GM21717 (cell line): Measurements from ENCODE around the gene SOHLH1.
"Not testable (repeated sequence)": the region's sequence is repeated elsewhere in the genome, so short reads cannot be mapped to it uniquely, and the experiment has no call there.

Experiments
- ATAC-seq: cut with Tn5 transposase; IDR thresholded peaks from one replicate; pipeline ENCODE4 v1.9.1; 2021; ENCODE audit warnings: mild to moderate bottlenecking, moderate library complexity; ENCODE audit not compliant: unreplicated experiment

The SOHLH1 gene

GRCh38 chr9:135681161-135681560 is 18.1 kb downstream of the SOHLH1 start:
- no peak for ATAC-seq

GRCh38 chr9:135680056-135680455 is 19.2 kb downstream of the SOHLH1 start:
- ATAC-seq, result no peak

- ATAC-seq, result no peak
These were observed 20.9 kb downstream of the SOHLH1 start for GRCh38 chr9:135678236-135679017.

- no peak for ATAC-seq
These were observed 21.6 kb downstream of the SOHLH1 start for GRCh38 chr9:135677641-135678168.

GRCh38 chr9:135676891-135677290 is 22.4 kb downstream of the SOHLH1 start:
- ATAC-seq, result no peak

- no peak for ATAC-seq
These were observed 24.3 kb downstream of the SOHLH1 start for GRCh38 chr9:135674977-135675376.

- no peak for ATAC-seq
These were observed 25.3 kb downstream of the SOHLH1 start for GRCh38 chr9:135673941-135674340.

- not testable (repeated sequence) for ATAC-seq
These were observed 26.5 kb downstream of the SOHLH1 start for GRCh38 chr9:135672786-135673185.

GRCh38 chr9:135671591-135672041 is 27.7 kb downstream of the SOHLH1 start:
- ATAC-seq, result no peak

- ATAC-seq, result no peak
These were observed 28.3 kb downstream of the SOHLH1 start for GRCh38 chr9:135670721-135671590.

GRCh38 chr9:135669616-135670285 is 29.5 kb downstream of the SOHLH1 start:
- ATAC-seq, result no peak

- not testable (repeated sequence) for ATAC-seq
These were observed 30.3 kb downstream of the SOHLH1 start for GRCh38 chr9:135669018-135669417.

GRCh38 chr9:135667463-135668001 is 31.7 kb downstream of the SOHLH1 start:
- ATAC-seq, result no peak

- no peak for ATAC-seq
These were observed 32.5 kb downstream of the SOHLH1 start for GRCh38 chr9:135666534-135667462.

- ATAC-seq, result no peak
These were observed 33.5 kb downstream of the SOHLH1 start for GRCh38 chr9:135665795-135666189.

GRCh38 chr9:135664801-135665794 is 34.2 kb downstream of the SOHLH1 start:
- no peak for ATAC-seq

- no peak for ATAC-seq
These were observed 35.0 kb downstream of the SOHLH1 start for GRCh38 chr9:135664266-135664665.

GRCh38 chr9:135663857-135664256 is 35.4 kb downstream of the SOHLH1 start:
- ATAC-seq, result no peak

- ATAC-seq, result no peak
These were observed 35.9 kb downstream of the SOHLH1 start for GRCh38 chr9:135663451-135663770.
